BE2C (cell line): ENCODE results near the gene POLR3G.

Source experiments
- DNase-seq: peaks from one replicate; pipeline ENCODE4 v3.0.0-alpha.2; 2020
- H3K27me3 ChIP-seq: fragments of 250-450 bp; sonication (Bioruptor Pico); 2 replicates; pipeline ENCODE4 v1.5.1; 2020; ENCODE audit warnings: mild to moderate bottlenecking
- H3K36me3 ChIP-seq: fragments of 250-450 bp; sonication (Bioruptor Pico); 2 replicates; pipeline ENCODE4 v1.5.1; 2020; ENCODE audit warnings: mild to moderate bottlenecking
- H3K4me1 ChIP-seq: fragments of 250-450 bp; sonication (Bioruptor Pico); 2 replicates; pipeline ENCODE4 v1.5.1; 2020
- H3K4me3 ChIP-seq: 2 replicates; pipeline ENCODE4 v1.5.1; 2011; ENCODE audit warnings: low read depth, low read length
- H3K9me3 ChIP-seq: fragments of 250-450 bp; sonication (Bioruptor Pico); 2 replicates; pipeline ENCODE4 v1.5.1; 2020
- CTCF ChIP-seq: IDR thresholded peaks from 2 replicates; pipeline ENCODE4 v1.5.1; 2012; ENCODE audit warnings: mild to moderate bottlenecking, low read depth, low read length

The POLR3G gene

GRCh38 chr5:90551376-90551775, 76.7 kb downstream of the POLR3G start:
- no peak overlapping the region for H3K4me3 ChIP-seq
- DNase-seq: no peak
- H3K36me3 ChIP-seq: no peaks in the 10 kb centered on the region
- H3K9me3 ChIP-seq: no peaks in the 10 kb centered on the region
- H3K4me1 ChIP-seq: no peaks in the 10 kb centered on the region
- TF ChIP-seq CTCF: no peak
- peaks cover 50% of the 10 kb centered on the region for H3K27me3 ChIP-seq

- no peak for DNase-seq
- H3K4me3 ChIP-seq: no peak overlapping the region
- H3K27me3 ChIP-seq: peaks cover 68% of the 10 kb centered on the region
- no peaks in the 10 kb centered on the region for H3K4me1 ChIP-seq
- H3K36me3 ChIP-seq: no peaks in the 10 kb centered on the region
- TF ChIP-seq CTCF: no peak
- H3K9me3 ChIP-seq: no peaks in the 10 kb centered on the region
Observed at GRCh38 chr5:90553711-90554110, 79.0 kb downstream of the POLR3G start.

- Histone ChIP-seq H3K36me3 (no peaks in the 10 kb centered on the region), H3K4me3 (no peak overlapping the region), H3K4me1 (no peaks in the 10 kb centered on the region), H3K27me3 (peaks cover 70% of the 10 kb centered on the region), H3K9me3 (no peaks in the 10 kb centered on the region)
- DNase-seq: no peak
- TF ChIP-seq CTCF: no peak
Observed at GRCh38 chr5:90554358-90555006, 79.8 kb downstream of the POLR3G start.

- Histone ChIP-seq H3K9me3 (no peaks in the 10 kb centered on the region), H3K27me3 (peaks cover 79% of the 10 kb centered on the region), H3K4me3 (no peak overlapping the region), H3K36me3 (no peaks in the 10 kb centered on the region), H3K4me1 (no peaks in the 10 kb centered on the region)
- no peak for DNase-seq
- no peak for TF ChIP-seq CTCF
Observed at GRCh38 chr5:90555666-90556065, 81.0 kb downstream of the POLR3G start.

- TF ChIP-seq CTCF: no peak
- H3K4me3 ChIP-seq: no peak overlapping the region
- peaks cover 84% of the 10 kb centered on the region for H3K27me3 ChIP-seq
- H3K36me3 ChIP-seq: no peaks in the 10 kb centered on the region
- DNase-seq: no peak
- no peaks in the 10 kb centered on the region for H3K9me3 ChIP-seq
- H3K4me1 ChIP-seq: no peaks in the 10 kb centered on the region
Observed at GRCh38 chr5:90557391-90557790, 82.7 kb downstream of the POLR3G start.

GRCh38 chr5:90557871-90558270, 83.2 kb downstream of the POLR3G start:
- DNase-seq: no peak
- Histone ChIP-seq H3K9me3 (no peaks in the 10 kb centered on the region), H3K4me3 (no peak overlapping the region), H3K36me3 (no peaks in the 10 kb centered on the region), H3K27me3 (peaks cover 86% of the 10 kb centered on the region), H3K4me1 (no peaks in the 10 kb centered on the region)
- no peak for TF ChIP-seq CTCF
